Hepatocyte (in vitro differentiated cells): Measurements from ENCODE around the gene CAMK2G. TPM values are rescaled to one million over a fixed set of nuclear protein-coding genes. Genes with fewer than 3 reads are reported as not detected.
A peak's percentile ranks its signal among the peaks of the same experiment; 100 is the strongest.

Experiments used
- DNase-seq: peaks from one replicate; pipeline ENCODE4 v3.0.0-alpha.2; 2016; ENCODE audit warnings: low spot score
- H2AFZ ChIP-seq: fragments of 200-600 bp; sonication (generic); 2 replicates; pipeline ENCODE4 v1.6.0; 2016; ENCODE audit warnings: antibody characterized with exemption, mild to moderate bottlenecking
- H3K27ac ChIP-seq: fragments of 200-600 bp; sonication (generic); 2 replicates; pipeline ENCODE4 v1.5.1; 2016; ENCODE audit warnings: mild to moderate bottlenecking
- H3K27me3 ChIP-seq: fragments of 200-600 bp; sonication (generic); 2 replicates; pipeline ENCODE4 v1.6.1; 2016
- H3K36me3 ChIP-seq: fragments of 200-600 bp; sonication (generic); replicated peaks from 2 replicates; pipeline ENCODE4 v1.5.1; 2016; ENCODE audit warnings: low read depth; ENCODE audit not compliant: insufficient read depth
- H3K4me1 ChIP-seq: fragments of 200-600 bp; sonication (generic); 2 replicates; pipeline ENCODE4 v1.5.1; 2016; ENCODE audit warnings: mild to moderate bottlenecking, moderate library complexity; ENCODE audit not compliant: insufficient read depth
- H3K4me2 ChIP-seq: fragments of 200-600 bp; sonication (generic); 2 replicates; pipeline ENCODE4 v1.6.0; 2016
- H3K4me3 ChIP-seq: fragments of 200-600 bp; sonication (generic); 2 replicates; pipeline ENCODE4 v1.5.1; 2016; ENCODE audit warnings: mild to moderate bottlenecking
- H3K79me2 ChIP-seq: fragments of 200-600 bp; sonication (generic); 2 replicates; pipeline ENCODE4 v1.6.0; 2017; ENCODE audit warnings: mild to moderate bottlenecking
- H3K9me2 ChIP-seq: fragments of 200-600 bp; sonication (generic); replicated peaks from 2 replicates; pipeline ENCODE4 v1.6.0; 2017; ENCODE audit warnings: mild to moderate bottlenecking; ENCODE audit not compliant: insufficient read depth
- H3K9me3 ChIP-seq: fragments of 200-600 bp; sonication (generic); 2 replicates; pipeline ENCODE4 v1.5.1; 2016; ENCODE audit warnings: low read depth, mild to moderate bottlenecking
- H4K20me1 ChIP-seq: fragments of 200-600 bp; sonication (generic); 2 replicates; pipeline ENCODE4 v1.6.0; 2016; ENCODE audit warnings: mild to moderate bottlenecking; ENCODE audit not compliant: insufficient read depth, poor library complexity, severe bottlenecking
- CTCF ChIP-seq: fragments of 200-600 bp; sonication (generic); IDR thresholded peaks from 2 replicates; pipeline ENCODE4 v1.5.1; 2016; ENCODE audit warnings: antibody characterized with exemption, mild to moderate bottlenecking; ENCODE audit not compliant: poor library complexity
- EZH2 ChIP-seq: fragments of 200-600 bp; sonication (generic); IDR thresholded peaks from 2 replicates; pipeline ENCODE4 v1.6.1; 2016; ENCODE audit warnings: antibody characterized with exemption, mild to moderate bottlenecking, borderline replicate concordance
- EZH2phosphoT487 ChIP-seq: fragments of 200-600 bp; sonication (generic); IDR thresholded peaks from one replicate; pipeline ENCODE4 v1.6.1; 2018; ENCODE audit warnings: antibody characterized with exemption, mild to moderate bottlenecking, low read depth, moderate library complexity; ENCODE audit not compliant: unreplicated experiment, severe bottlenecking
- WGBS: methylation state at CpG from one replicate; pipeline ENCODE4 v1.1.6; 2016; ENCODE audit warnings: low lambda C conversion rate; ENCODE audit errors: missing lambda C conversion rate; 5-methylcytosine and 5-hydroxymethylcytosine counted together
- polyA plus RNA-seq: library from polyadenylated mRNA; unstranded; fragments of >200 nt; fragmentation: Nextera tagmentation; extraction: Ambion mirVana; gene quantifications from 2 replicates; pipeline ENCODE4 v1.2.1, GENCODE V29; 2016
- total RNA-seq: library from RNA; depleted of rRNA; stranded (reverse); fragments of >200 nt; gene quantifications from 2 replicates; pipeline ENCODE4 v1.2.3, GENCODE V29; 2014

The CAMK2G gene
- total and polyA plus RNA-seq, 2 experiments from 2014 or later = 5.2 to 25.0 TPM

- no peak overlapping the region for H3K27ac ChIP-seq
- H3K9me2 ChIP-seq = no peaks in the 10 kb centered on the region
- peaks cover 87% of the 10 kb centered on the region for H3K79me2 ChIP-seq
- TF ChIP-seq EZH2phosphoT487 (no peak), EZH2 (no peak), CTCF (no peak)
- H2AFZ ChIP-seq = no peak overlapping the region
- WGBS = 88% methylated on average over 5 of the region's 5 CpGs
- no peaks in the 10 kb centered on the region for H3K27me3 ChIP-seq
- H3K9me3 ChIP-seq = no peaks in the 10 kb centered on the region
- no peak overlapping the region for H3K4me3 ChIP-seq
- H4K20me1 ChIP-seq = no peaks in the 10 kb centered on the region
- H3K36me3 ChIP-seq = no peaks in the 10 kb centered on the region
- no peak for DNase-seq
- peak overlapping the region; percentile 94 for H3K4me2 ChIP-seq
- H3K4me1 ChIP-seq = peaks cover 15% of the 10 kb centered on the region
Measured at GRCh38 chr10:73780301-73780700, 94.1 kb downstream of the CAMK2G start.

- H3K9me3 ChIP-seq = no peaks in the 10 kb centered on the region
- H3K4me1 ChIP-seq = peaks cover 16% of the 10 kb centered on the region
Measured at GRCh38 chr10:73779539-73780197, 94.7 kb downstream of the CAMK2G start.

GRCh38 chr10:73779018-73779417 is 95.3 kb downstream of the CAMK2G start:
- Histone ChIP-seq H2AFZ (no peak overlapping the region), H3K27me3 (no peaks in the 10 kb centered on the region), H3K4me2 (no peak overlapping the region), H3K79me2 (peaks cover 92% of the 10 kb centered on the region), H3K27ac (no peak overlapping the region), H3K36me3 (no peaks in the 10 kb centered on the region), H3K9me3 (no peaks in the 10 kb centered on the region), H3K4me3 (no peak overlapping the region), H3K9me2 (no peaks in the 10 kb centered on the region), H4K20me1 (no peaks in the 10 kb centered on the region), H3K4me1 (peaks cover 21% of the 10 kb centered on the region)
- WGBS = 96% methylated on average over 5 of the region's 5 CpGs
- TF ChIP-seq EZH2phosphoT487 (no peak), CTCF (no peak), EZH2 (no peak)
- no peak for DNase-seq

More at GRCh38 chr10:73779539-73780197, 94.7 kb downstream of the CAMK2G start:
- H3K79me2 ChIP-seq = peaks cover 92% of the 10 kb centered on the region
- DNase-seq = no peak
- H3K27ac ChIP-seq = no peak overlapping the region
- no peaks in the 10 kb centered on the region for H4K20me1 ChIP-seq
- H3K27me3 ChIP-seq = no peaks in the 10 kb centered on the region
- no peaks in the 10 kb centered on the region for H3K9me2 ChIP-seq
- H3K4me2 ChIP-seq = no peak overlapping the region
- no peak overlapping the region for H2AFZ ChIP-seq
- no peak for TF ChIP-seq CTCF
- WGBS = 73% methylated on average over 3 of the region's 3 CpGs
- H3K36me3 ChIP-seq = no peaks in the 10 kb centered on the region
- no peak overlapping the region for H3K4me3 ChIP-seq

GRCh38 chr10:73774637-73775036 is 99.7 kb downstream of the CAMK2G start:
- Histone ChIP-seq H3K79me2 (peaks cover 63% of the 10 kb centered on the region), H2AFZ (no peak overlapping the region), H3K27me3 (no peaks in the 10 kb centered on the region), H3K36me3 (no peaks in the 10 kb centered on the region), H4K20me1 (no peaks in the 10 kb centered on the region), H3K4me2 (peak overlapping the region; percentile 87), H3K4me3 (no peak overlapping the region), H3K4me1 (peaks cover 25% of the 10 kb centered on the region), H3K9me2 (no peaks in the 10 kb centered on the region), H3K9me3 (no peaks in the 10 kb centered on the region), H3K27ac (no peak overlapping the region)
- TF ChIP-seq CTCF (peak; percentile 19), EZH2phosphoT487 (no peak)
- DNase-seq = peak; percentile 20
- 55% methylated on average over 5 of the region's 5 CpGs for WGBS
